Measurements from ENCODE around the gene RAP1GAP.

- TF ChIP-seq CTCF (IDR thresholded peaks at IDR 0.05) (no peak), POLR2A (IDR thresholded peaks at IDR 0.05) (no peak)
Measured at GRCh38 chr1:21680381-21680780, 11.2 kb upstream of the RAP1GAP start.
